ENCODE data around the gene TAB2. TPM values are rescaled to one million over a fixed set of nuclear protein-coding genes. Genes with fewer than 3 reads are reported as not detected.
"Not testable (repeated sequence)": the region's sequence is repeated elsewhere in the genome, so short reads cannot be mapped to it uniquely, and the experiment has no call there.

The TAB2 gene
- total RNA-seq, 4 donors from 2014 or later, result 49.8 to 81.8 (median 74.1) TPM

- Histone ChIP-seq H3K4me1 (peaks cover 25% of the 10 kb centered on the region), H3K27ac (no peak overlapping the region), H3K9me3 (no peaks in the 10 kb centered on the region), H3K36me3 (no peaks in the 10 kb centered on the region), H3K4me3 (no peak overlapping the region), H3K27me3 (peaks cover 3% of the 10 kb centered on the region)
- WGBS, result 93% methylated on average over 14 of the region's 49 CpGs
- no peak for DNase-seq (ENCODE audit: low spot score in 2 of 2)
- TF ChIP-seq POLR2AphosphoS5 (IDR thresholded peaks at IDR 0.05) (no peak), POLR2A (IDR thresholded peaks at IDR 0.05) (no peak), EP300 (IDR thresholded peaks at IDR 0.05) (no peak), CTCF (IDR thresholded peaks at IDR 0.05) (no peak)
Observed at GRCh38 chr6:149456311-149457021, 139.0 kb downstream of the TAB2 start.

- 81% methylated on average over 6 of the region's 7 CpGs for WGBS
- DNase-seq (ENCODE audit: low spot score in 2 of 2), result no peak
- TF ChIP-seq CTCF (IDR thresholded peaks at IDR 0.05) (no peak), EP300 (IDR thresholded peaks at IDR 0.05) (no peak), POLR2A (IDR thresholded peaks at IDR 0.05) (no peak), POLR2AphosphoS5 (IDR thresholded peaks at IDR 0.05) (no peak)
Observed at GRCh38 chr6:149457316-149457884, 139.9 kb downstream of the TAB2 start.

GRCh38 chr6:149458196-149458595 lies 140.7 kb downstream of the TAB2 start:
- no peaks in the 10 kb centered on the region for H3K27me3 ChIP-seq
- 89% methylated on average over 7 of the region's 7 CpGs for WGBS
- peaks cover 20% of the 10 kb centered on the region for H3K4me1 ChIP-seq
- TF ChIP-seq POLR2A (IDR thresholded peaks at IDR 0.05) (no peak), POLR2AphosphoS5 (IDR thresholded peaks at IDR 0.05) (no peak), CTCF (IDR thresholded peaks at IDR 0.05) (no peak), EP300 (IDR thresholded peaks at IDR 0.05) (no peak)
- DNase-seq (ENCODE audit: low spot score in 2 of 2), result no peak
- no peak overlapping the region for H3K4me3 ChIP-seq
- no peaks in the 10 kb centered on the region for H3K36me3 ChIP-seq
- H3K27ac ChIP-seq, result no peak overlapping the region
- H3K9me3 ChIP-seq, result no peaks in the 10 kb centered on the region

More at GRCh38 chr6:149457316-149457884, 139.9 kb downstream of the TAB2 start:
- H3K36me3 ChIP-seq, result no peaks in the 10 kb centered on the region
- no peaks in the 10 kb centered on the region for H3K9me3 ChIP-seq
- peaks cover 20% of the 10 kb centered on the region for H3K4me1 ChIP-seq
- H3K27me3 ChIP-seq, result no peaks in the 10 kb centered on the region
- H3K27ac ChIP-seq, result no peak overlapping the region
- no peak overlapping the region for H3K4me3 ChIP-seq

GRCh38 chr6:149458806-149459205 lies 141.3 kb downstream of the TAB2 start:
- WGBS, result 81% methylated on average over 1 of the region's 1 CpG
- no peaks in the 10 kb centered on the region for H3K36me3 ChIP-seq
- H3K4me1 ChIP-seq, result peaks cover 13% of the 10 kb centered on the region
- DNase-seq (ENCODE audit: low spot score in 2 of 2), result no peak
- H3K27ac ChIP-seq, result no peak overlapping the region
- no peaks in the 10 kb centered on the region for H3K27me3 ChIP-seq
- H3K9me3 ChIP-seq, result no peaks in the 10 kb centered on the region
- TF ChIP-seq POLR2A (IDR thresholded peaks at IDR 0.05) (no peak), POLR2AphosphoS5 (IDR thresholded peaks at IDR 0.05) (no peak), EP300 (IDR thresholded peaks at IDR 0.05) (no peak), CTCF (IDR thresholded peaks at IDR 0.05) (no peak)
- no peak overlapping the region for H3K4me3 ChIP-seq

GRCh38 chr6:149459761-149460160 lies 142.2 kb downstream of the TAB2 start:
- H3K4me1 ChIP-seq, result peaks cover 4% of the 10 kb centered on the region
- TF ChIP-seq EP300 (IDR thresholded peaks at IDR 0.05) (no peak), POLR2A (IDR thresholded peaks at IDR 0.05) (no peak), CTCF (IDR thresholded peaks at IDR 0.05) (no peak), POLR2AphosphoS5 (IDR thresholded peaks at IDR 0.05) (no peak)
- H3K27me3 ChIP-seq, result peaks cover 6% of the 10 kb centered on the region
- H3K36me3 ChIP-seq, result no peaks in the 10 kb centered on the region
- DNase-seq (ENCODE audit: low spot score in 2 of 2), result no peak
- no peak overlapping the region for H3K27ac ChIP-seq
- no peak overlapping the region for H3K4me3 ChIP-seq
- no peaks in the 10 kb centered on the region for H3K9me3 ChIP-seq
- 78% methylated on average over 5 of the region's 5 CpGs for WGBS

- not testable (repeated sequence) for H3K36me3 ChIP-seq; H3K27me3 ChIP-seq; H3K27ac ChIP-seq; DNase-seq (ENCODE audit: low spot score in 2 of 2); H3K9me3 ChIP-seq; H3K4me3 ChIP-seq; H3K4me1 ChIP-seq
- 78% methylated on average over 3 of the region's 3 CpGs for WGBS
Observed at GRCh38 chr6:149460249-149460648, 142.7 kb downstream of the TAB2 start.

All from suprapubic skin (tissue), 4 donors.